OCI-LY7 (cell line): ENCODE results near the gene YJU2.

Experiments
- EZH2phosphoT487 ChIP-seq: fragments of 200-600 bp; sonication (generic); IDR thresholded peaks from 2 replicates; pipeline ENCODE4 v1.6.1; 2018; ENCODE audit warnings: low read depth, borderline replicate concordance, mild to moderate bottlenecking, mixed run types, antibody characterized with exemption, low read length, moderate library complexity, mixed read lengths
- TF ChIP-seq, protein P1 (sequence below): fragments of 200-600 bp; sonication (generic); conservative IDR thresholded peaks from 2 replicates; pipeline ENCODE4 v1.5.1; 2014; ENCODE audit warnings: mild to moderate bottlenecking, antibody characterized with exemption, low read length, moderate library complexity, mixed read lengths

DNA sequence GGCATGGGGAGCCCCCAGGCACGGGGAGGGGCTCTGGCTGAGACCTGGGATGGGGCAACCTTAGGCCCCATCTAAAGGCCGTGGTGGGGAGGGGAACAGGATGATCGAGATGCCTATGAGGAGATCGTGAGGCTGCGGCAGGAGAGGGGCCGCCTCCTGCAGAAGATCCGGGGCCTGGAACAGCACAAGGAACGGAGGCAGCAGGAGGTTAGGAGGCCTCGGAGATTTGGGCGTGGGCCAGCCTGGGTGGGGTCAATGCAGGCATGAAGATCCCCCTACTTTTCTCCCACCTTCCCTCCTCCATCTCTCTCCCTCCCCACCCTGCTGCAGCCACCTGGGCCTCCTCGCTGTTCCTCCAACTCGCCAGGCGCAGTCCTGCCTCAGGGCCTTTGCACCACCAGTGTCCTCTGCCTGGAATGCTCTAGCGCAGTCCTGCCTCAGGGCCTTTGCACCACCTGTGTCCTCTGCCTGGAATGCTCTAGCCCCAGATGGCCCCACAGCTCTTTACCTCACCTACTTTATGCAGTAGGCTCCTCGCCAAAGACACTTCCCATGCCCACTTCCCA is 36.6 kb upstream of the YJU2 start:
- TF ChIP-seq, protein P1, sequence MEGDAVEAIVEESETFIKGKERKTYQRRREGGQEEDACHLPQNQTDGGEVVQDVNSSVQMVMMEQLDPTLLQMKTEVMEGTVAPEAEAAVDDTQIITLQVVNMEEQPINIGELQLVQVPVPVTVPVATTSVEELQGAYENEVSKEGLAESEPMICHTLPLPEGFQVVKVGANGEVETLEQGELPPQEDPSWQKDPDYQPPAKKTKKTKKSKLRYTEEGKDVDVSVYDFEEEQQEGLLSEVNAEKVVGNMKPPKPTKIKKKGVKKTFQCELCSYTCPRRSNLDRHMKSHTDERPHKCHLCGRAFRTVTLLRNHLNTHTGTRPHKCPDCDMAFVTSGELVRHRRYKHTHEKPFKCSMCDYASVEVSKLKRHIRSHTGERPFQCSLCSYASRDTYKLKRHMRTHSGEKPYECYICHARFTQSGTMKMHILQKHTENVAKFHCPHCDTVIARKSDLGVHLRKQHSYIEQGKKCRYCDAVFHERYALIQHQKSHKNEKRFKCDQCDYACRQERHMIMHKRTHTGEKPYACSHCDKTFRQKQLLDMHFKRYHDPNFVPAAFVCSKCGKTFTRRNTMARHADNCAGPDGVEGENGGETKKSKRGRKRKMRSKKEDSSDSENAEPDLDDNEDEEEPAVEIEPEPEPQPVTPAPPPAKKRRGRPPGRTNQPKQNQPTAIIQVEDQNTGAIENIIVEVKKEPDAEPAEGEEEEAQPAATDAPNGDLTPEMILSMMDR = no peak
- no peak for TF ChIP-seq EZH2phosphoT487
